Endometrial microvascular endothelial cells (primary cell): Measurements from ENCODE around the gene RALY. TPM values are rescaled to one million over a fixed set of nuclear protein-coding genes. Genes with fewer than 3 reads are reported as not detected.
"Not testable (repeated sequence)": the region's sequence is repeated elsewhere in the genome, so short reads cannot be mapped to it uniquely, and the experiment has no call there.

Experiments
- in situ Hi-C: cut with HindIII; loops from 2 replicates; pipeline ENCODE4 v1.10.0; 2017; ENCODE audit warnings: low sequenced_read_pairs, low pct_unique_long_range_greater_than_20kb; ENCODE audit errors: inconsistent ontology term
- total RNA-seq: library from RNA; depleted of rRNA; stranded (reverse); fragments of >200 nt; gene quantifications from one replicate; pipeline ENCODE4 v1.2.3, GENCODE V29; 2015; ENCODE audit errors: inconsistent ontology term

RALY gene
- total RNA-seq, 1 donor from 2014 or later, result 145 TPM

DNA sequence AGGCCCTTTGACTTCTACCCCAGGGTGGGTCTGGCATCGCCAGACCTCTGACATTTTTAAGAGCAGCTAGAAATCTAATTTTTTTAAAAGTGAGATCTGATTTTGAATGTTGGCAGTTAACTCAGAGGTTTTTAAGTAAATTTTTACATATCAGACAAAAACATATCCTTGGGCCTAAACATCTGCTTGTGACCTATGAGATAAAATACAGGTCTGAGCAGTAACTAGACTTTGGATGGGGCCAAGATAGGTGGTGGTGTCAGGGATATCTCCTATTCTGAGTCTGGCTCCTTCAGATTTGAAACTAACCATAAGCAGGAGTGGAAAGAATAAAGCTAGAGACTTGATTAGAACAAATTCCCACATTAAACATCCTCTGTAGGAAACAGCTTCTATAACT is 17.6 kb downstream of the RALY start:
- in situ Hi-C loops, result no loop called here

- in situ Hi-C loops, result no loop called here
These were observed 18.6 kb downstream of the RALY start for GRCh38 chr20:34012330-34012729.

DNA sequence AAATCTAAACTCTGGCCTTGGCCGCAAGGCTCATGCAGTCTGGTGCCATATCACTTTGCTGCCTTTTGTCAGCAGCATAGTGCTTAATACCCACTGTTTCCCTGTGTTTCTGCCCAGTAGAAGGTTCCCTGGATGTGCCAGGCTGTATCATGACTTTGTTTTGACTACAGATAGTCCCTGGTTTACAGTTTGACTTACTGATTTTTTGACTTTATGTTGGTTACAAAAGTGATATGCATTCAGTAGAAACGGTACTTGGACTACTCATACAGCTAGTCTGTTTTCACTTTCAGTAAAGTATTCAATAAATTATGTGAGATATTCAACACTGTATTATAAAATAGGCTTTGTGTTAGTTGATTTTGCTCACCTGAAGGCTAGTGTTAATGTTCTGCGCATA is 19.0 kb downstream of the RALY start:
- in situ Hi-C loops, result no loop called here

DNA sequence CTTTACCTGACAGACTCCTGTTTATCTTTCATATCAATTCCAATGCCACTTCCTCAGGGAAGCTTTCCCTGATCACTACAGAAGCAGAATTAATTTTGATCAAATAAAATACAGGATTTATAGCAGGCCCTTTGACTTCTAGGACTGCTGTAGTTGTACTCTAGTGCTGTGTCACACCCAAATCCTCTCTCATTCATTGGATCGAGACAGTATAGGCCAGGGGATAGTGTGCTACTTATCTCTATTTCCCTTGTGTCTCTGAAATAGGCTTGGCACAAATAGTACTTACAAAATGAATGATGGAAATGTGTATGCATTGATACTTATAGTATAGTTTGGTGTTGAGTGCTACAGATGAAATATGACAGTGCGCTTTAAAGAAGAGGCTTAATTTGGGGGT is 19.8 kb downstream of the RALY start:
- in situ Hi-C loops, result no loop called here

DNA sequence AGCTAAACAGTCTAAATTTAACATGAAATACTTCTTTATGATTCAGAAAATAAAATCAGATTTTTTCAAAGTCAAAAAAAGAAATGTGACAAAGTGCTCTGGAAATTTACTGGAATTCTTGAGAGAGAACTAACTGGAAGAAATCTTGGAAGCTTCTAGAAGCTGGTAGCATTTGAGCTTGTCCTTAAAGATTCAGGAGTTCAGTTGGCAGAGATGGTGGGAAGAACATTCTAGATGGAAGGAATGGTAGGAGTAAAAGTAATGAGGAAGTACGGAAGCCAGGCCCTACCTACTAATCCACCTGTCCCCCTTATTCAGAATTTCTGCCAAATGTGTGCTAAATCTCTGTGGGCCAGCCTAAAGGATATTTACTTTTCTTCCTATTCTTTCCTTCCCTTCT is 21.2 kb downstream of the RALY start:
- in situ Hi-C loops, result no loop called here

DNA sequence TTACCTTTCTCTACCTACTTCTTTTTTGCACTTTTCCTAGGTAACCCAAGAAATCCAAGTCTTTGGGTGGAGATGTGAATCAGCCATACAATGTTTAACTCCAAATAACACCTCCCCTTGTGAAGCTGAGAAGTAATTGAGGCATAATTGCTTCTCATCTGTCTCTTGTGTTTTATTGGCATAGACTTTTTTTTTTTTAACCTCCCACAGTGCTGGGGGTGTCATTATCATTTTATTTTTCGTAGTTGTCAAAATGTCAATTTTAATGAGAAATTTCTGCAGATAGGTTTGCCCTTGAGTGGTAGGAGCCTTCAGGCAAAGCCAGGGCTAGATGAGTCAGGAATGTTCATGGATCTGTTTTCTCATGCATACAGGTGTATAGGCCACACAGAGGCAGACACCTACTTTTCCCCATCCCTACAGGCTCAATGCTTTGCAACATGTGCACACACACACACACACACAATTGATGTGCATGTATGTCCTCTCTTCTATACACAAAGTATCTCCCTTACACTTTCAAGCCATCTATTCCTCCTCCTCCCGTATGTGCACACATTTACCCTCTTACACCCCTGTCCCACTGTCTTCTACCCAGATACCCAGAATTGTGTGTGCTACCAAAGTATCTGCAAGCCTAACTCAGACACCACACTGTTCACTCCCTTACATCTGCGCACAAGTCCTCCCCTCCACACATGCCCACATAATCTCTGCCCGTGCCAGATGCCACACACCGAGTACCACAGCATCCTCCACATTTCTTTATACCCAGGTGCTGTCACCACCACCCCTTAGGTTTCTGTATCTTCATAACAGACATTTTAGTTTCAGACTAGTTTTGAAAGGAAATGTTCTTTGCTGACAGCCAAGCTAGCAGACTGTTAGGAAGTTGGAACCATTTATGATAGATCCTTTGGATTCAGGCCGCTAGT is 22.0 kb downstream of the RALY start:
- in situ Hi-C loops, result no loop called here

DNA sequence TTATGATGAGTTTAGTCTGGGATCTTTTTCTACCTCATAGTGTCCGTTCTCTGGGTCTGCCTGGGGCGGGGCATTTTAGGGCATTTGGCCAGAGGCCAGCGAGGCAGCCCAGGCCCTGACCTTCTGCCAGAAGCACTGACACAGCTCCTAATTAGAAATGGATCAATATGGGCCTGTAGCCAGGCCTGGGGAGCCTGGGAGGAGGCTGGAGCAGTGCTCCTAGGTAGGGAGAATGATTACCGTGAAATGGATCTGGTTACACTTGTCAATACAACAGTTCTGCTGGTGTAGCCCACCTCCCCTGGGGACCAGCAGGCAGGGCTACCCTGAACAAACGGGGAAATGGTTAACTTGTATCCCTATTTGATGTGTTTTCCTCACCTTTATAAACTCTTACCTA is 23.0 kb downstream of the RALY start:
- in situ Hi-C loops, result no loop called here

DNA sequence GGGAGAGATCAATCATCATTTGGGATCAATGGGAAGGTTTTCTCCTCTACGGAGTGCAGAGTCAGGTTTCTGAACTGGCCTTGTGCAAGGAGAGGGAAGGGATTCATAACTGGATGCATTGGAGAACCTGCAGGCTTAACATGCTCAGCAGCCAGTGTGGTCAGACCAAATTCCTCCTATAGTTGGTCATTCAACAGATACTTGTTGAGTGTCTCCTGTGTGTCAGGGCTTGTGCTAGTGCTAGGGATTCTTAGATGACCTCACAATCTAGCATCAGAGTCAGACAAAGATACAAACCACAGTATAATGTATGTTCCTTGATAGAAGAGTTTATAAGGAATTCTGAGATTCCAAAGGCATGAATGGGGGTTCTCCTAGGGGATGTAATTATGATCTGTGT is 23.9 kb downstream of the RALY start:
- in situ Hi-C loops, result no loop called here

DNA sequence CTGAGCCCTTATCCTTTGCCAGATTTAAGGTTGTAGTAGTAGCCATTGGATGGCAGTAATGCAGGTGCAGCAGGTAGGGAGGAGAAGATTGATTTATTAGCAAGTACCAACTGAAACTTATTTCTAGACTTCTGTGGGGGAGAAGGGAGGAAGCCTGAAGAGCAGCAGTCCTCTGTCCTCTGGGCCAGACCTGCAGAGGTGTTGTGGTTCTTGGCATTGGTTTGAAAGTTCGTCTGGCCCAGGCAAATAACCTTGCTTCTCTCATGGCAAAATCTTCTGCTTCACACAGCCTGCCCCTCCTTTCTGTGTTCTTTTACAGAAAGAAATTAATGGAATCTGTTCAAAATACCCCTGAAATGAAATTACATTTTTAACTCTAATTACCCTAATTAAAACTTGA is 24.5 kb downstream of the RALY start:
- in situ Hi-C loops, result no loop called here

DNA sequence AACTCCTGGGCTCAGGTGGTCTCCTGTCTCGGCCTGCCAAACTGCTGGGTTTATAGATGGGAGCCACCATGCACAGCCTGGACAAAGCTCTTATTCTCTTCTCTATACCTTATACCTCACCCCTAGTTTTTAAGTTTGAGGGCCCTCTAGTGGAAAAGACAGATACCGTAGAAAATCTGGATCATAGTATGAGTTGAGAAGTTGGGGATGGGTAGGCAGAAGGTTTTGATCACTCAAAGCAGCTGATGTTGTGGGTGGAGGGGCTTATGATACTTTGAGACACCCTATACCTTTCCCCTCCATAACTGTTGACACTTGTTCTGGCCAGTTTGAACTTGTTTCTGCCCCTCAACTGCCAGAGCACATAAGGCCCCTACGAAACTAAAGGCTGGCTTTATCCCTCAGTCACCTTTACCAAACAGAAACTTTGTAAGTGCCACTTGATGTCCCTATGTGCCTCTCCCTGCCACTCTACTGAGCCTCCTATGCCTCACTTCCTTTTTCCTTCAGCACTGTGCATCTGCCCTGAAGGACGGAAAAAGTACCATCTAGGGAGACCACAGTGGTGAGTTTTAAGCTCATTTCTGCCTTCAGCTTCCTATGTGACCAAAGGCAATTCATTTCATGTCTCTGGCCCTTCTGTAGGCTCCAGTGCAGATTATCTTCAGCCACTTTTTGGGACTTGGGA is 28.6 kb downstream of the RALY start:
- in situ Hi-C loops, result no loop called here

- in situ Hi-C loops, result no loop called here
These were observed 29.1 kb downstream of the RALY start for GRCh38 chr20:34022839-34023234.

GRCh38 chr20:34023937-34024722 is 30.4 kb downstream of the RALY start:
- in situ Hi-C loops, result no loop called here

GRCh38 chr20:34024723-34025351 is 31.1 kb downstream of the RALY start:
- in situ Hi-C loops, result no loop called here

- in situ Hi-C loops, result not testable (repeated sequence)
These were observed 34.3 kb downstream of the RALY start for GRCh38 chr20:34028013-34028412.

DNA sequence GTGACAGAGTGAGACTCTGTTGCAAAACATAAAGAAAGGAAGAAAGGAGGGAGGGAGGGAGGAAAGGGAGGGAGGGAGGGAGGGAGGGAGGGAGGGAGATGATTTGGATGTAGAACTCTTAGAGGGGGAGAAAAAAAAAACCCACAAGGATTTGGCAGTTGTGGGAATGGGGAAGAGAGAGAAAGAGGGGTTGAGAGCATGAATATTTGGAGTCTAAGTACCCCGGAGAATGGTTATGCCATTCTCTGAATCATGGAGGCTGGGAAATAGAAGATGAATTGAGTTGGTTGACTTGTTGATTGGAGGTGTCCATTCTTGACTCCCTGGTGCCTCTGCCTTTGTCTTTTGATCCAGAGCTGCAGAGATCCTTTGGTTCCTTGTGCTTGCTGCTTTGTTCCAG is 35.7 kb downstream of the RALY start:
- in situ Hi-C loops, result no loop called here

- in situ Hi-C loops, result no loop called here
These were observed 36.7 kb downstream of the RALY start for GRCh38 chr20:34030456-34030855.

DNA sequence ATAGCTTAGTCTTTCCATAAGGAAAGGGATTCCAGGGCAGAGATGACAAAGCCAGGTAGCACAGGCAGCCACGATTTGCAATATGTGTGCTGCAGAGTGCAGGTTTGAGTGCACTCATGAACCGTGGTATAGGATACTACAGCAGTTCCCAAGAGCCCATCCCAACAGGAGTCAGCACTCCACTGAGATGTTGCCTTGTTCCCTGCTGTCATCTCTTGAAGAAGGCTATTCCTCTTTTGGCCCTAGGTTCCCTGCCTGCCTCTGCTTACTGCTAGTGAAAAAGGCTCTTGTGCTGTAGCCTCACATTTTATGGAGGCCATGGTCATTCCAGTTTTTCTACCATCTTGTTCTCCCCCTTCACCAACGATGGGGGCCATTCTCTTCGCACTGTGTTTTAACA is 40.2 kb downstream of the RALY start:
- in situ Hi-C loops, result no loop called here

DNA sequence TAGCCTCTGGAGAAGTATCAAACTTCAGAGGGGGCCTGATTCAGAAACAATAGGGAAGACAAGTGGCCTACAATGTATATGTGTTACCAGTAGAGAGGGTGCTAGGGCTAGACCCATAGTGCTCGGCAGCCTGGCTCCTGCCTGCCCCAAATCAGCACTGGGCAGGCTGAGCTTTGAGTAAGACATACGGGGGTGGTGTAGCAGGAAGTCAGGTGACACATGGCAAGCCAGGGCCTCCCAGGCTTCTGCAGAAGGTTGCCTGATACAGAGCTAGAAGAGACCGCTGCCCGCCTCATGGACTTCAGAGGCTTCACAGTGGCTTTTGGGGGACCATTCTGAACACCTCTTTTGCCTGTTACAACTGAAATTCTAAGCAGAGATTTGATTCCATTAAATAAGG is 43.4 kb downstream of the RALY start:
- in situ Hi-C loops, result no loop called here

DNA sequence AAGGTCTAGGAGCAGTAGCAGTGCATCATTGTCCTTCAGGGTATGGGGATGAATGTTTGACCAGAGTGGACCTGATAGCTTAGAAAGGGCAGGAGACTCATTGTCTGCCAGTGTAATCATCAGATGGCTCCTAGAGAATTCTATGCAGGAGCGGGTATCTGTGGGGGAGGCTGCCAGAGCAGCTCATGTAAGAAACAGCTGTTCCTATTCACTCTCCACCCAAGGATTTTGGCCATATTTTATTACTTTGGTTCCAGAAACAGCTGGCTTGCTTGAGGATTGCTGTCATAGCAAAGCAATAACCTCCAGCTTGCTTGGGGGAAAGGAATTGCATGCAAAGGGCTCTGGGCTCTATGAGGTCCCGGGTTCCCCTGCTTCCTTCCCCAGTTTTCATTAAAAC is 44.1 kb downstream of the RALY start:
- in situ Hi-C loops, result no loop called here
